ENCODE results near the gene TMPRSS11B.
A peak's percentile ranks its signal among the peaks of the same experiment; 100 is the strongest.

The TMPRSS11B gene

GRCh38 chr4:68278029-68278428 is 32.5 kb upstream of the TMPRSS11B start:
- H3K4me3 ChIP-seq (ENCODE audit: low read depth, low read length), result no peak overlapping the region
- ChIA-PET CTCF (interaction anchor here (0.9 to 1.3 kb wide), 2 partner anchors 10 to 99 kb away, joined by 3 to 9 read pairs; no protein-coding TSS in a partner anchor), POLR2A (no interaction called here)
- TF ChIP-seq CTCF (IDR thresholded peaks at IDR 0.05; ENCODE audit: insufficient read depth, low read length, missing control alignments), result no peak
- DNase-seq (ENCODE audit: low read depth, low spot score), result no peak

GRCh38 chr4:68277627-68278026 is 32.1 kb upstream of the TMPRSS11B start:
- no peak for DNase-seq (ENCODE audit: low read depth, low spot score)
- no peak for TF ChIP-seq CTCF (IDR thresholded peaks at IDR 0.05; ENCODE audit: insufficient read depth, low read length, missing control alignments)
- H3K4me3 ChIP-seq (ENCODE audit: low read depth, low read length), result no peak overlapping the region
- ChIA-PET CTCF (interaction anchor here (0.9 to 1.3 kb wide), 2 partner anchors 10 to 99 kb away, joined by 3 to 9 read pairs; no protein-coding TSS in a partner anchor), POLR2A (no interaction called here)

GRCh38 chr4:68272860-68273259 is 27.4 kb upstream of the TMPRSS11B start:
- POLR2A ChIA-PET, result no interaction called here
- no peak for DNase-seq (ENCODE audit: low read depth, low spot score)
- no peak for TF ChIP-seq CTCF (IDR thresholded peaks at IDR 0.05; ENCODE audit: insufficient read depth, low read length, missing control alignments)
- H3K4me3 ChIP-seq (ENCODE audit: low read depth, low read length), result no peak overlapping the region
- CTCF ChIA-PET, result interaction anchor here (0.6 to 5.4 kb wide), 9 partner anchors 9 to 103 kb away, joined by 3 to 171 read pairs (median 4); no protein-coding TSS in a partner anchor

- ChIA-PET POLR2A (no interaction called here), CTCF (interaction anchor here (0.6 to 5.4 kb wide), 27 partner anchors 8 to 1344 kb away, joined by 3 to 171 read pairs (median 4); no protein-coding TSS in a partner anchor)
- TF ChIP-seq CTCF (IDR thresholded peaks at IDR 0.05; ENCODE audit: insufficient read depth, low read length, missing control alignments), result no peak
- H3K4me3 ChIP-seq (ENCODE audit: low read depth, low read length), result no peak overlapping the region; the same call in 1 of the 2 replicates
- DNase-seq (ENCODE audit: low read depth, low spot score), result no peak
Observed at GRCh38 chr4:68272380-68272779, 26.9 kb upstream of the TMPRSS11B start.

GRCh38 chr4:68271851-68272357 is 26.4 kb upstream of the TMPRSS11B start:
- peak; percentile 42 for TF ChIP-seq CTCF (IDR thresholded peaks at IDR 0.05; ENCODE audit: insufficient read depth, low read length, missing control alignments)
- ChIA-PET CTCF (interaction anchor here (0.7 to 5.4 kb wide), 28 partner anchors 9 to 1344 kb away, joined by 3 to 171 read pairs (median 4); no protein-coding TSS in a partner anchor), POLR2A (no interaction called here)
- DNase-seq (ENCODE audit: low read depth, low spot score), result peak; percentile 45
- H3K4me3 ChIP-seq (ENCODE audit: low read depth, low read length), result peak overlapping the region; percentile 41

GRCh38 chr4:68267433-68267944 is 22.0 kb upstream of the TMPRSS11B start:
- H3K4me3 ChIP-seq (ENCODE audit: low read depth, low read length), result no peak overlapping the region
- ChIA-PET POLR2A (interaction anchor here (0.6 kb wide), 1 partner anchor 10 kb away, joined by 5 read pairs; no protein-coding TSS in a partner anchor), CTCF (interaction anchor here (1.1 to 4.3 kb wide), 2 partner anchors 10 to 108 kb away, joined by 3 to 36 read pairs; no protein-coding TSS in a partner anchor)
- TF ChIP-seq CTCF (IDR thresholded peaks at IDR 0.05; ENCODE audit: insufficient read depth, low read length, missing control alignments), result no peak
- DNase-seq (ENCODE audit: low read depth, low spot score), result no peak

Measured in AG04449 (cell line).